ENCODE results near the gene FOXF2.

- no peak for TF ChIP-seq POLR2AphosphoS5 (IDR thresholded peaks at IDR 0.05)
- TF ChIP-seq CTCF (IDR thresholded peaks at IDR 0.05) = no peak
- TF ChIP-seq POLR2A (IDR thresholded peaks at IDR 0.05) = no peak
- no peak for TF ChIP-seq EP300 (IDR thresholded peaks at IDR 0.05)
Observed at GRCh38 chr6:1386038-1386709, 3.2 kb upstream of the FOXF2 start.
